ENCODE results near the gene SEPTIN8.

The SEPTIN8 gene

GRCh38 chr5:132808866-132809265 is 31.8 kb upstream of the SEPTIN8 start:
- TF ChIP-seq ZNF660 (tag by site-specific recombination; IDR thresholded peaks at IDR 0.05) (0 out of 2 replicates have a peak, but pooled peaks have one; percentile 13), ZBTB7A (tag by site-specific recombination; IDR thresholded peaks at IDR 0.05; ENCODE audit: low read depth) (no peak), TCF7L2 (IDR thresholded peaks at IDR 0.05; ENCODE audit: borderline replicate concordance, low read depth, low read length) (no peak), KLF1 (tag by site-specific recombination; IDR thresholded peaks at IDR 0.05) (0 out of 2 replicates have a peak, but pooled peaks have one; percentile 10), PATZ1 (tag by site-specific recombination; IDR thresholded peaks at IDR 0.05) (peak; percentile 24; the same call in 1 of the 2 replicates), ZNF558 (tag by site-specific recombination; IDR thresholded peaks at IDR 0.05) (no peak), ZNF138 (tag by site-specific recombination; IDR thresholded peaks at IDR 0.05; ENCODE audit: borderline replicate concordance) (no peak), ZNF335 (tag by site-specific recombination; conservative IDR thresholded peaks at IDR 0.05) (peak; percentile 48; the same call in 1 of the 2 replicates), ZNF114 (tag by site-specific recombination; IDR thresholded peaks at IDR 0.05) (no peak)
- ChIA-PET POLR2A (interaction anchor here (0.7 kb wide), 1 partner anchor 21 kb away, joined by 4 read pairs; no protein-coding TSS in a partner anchor), CTCF (interaction anchor here (1.3 to 4.0 kb wide), 2 partner anchors 11 to 307 kb away, joined by 3 to 36 read pairs; no protein-coding TSS in a partner anchor)
- no peaks in the 10 kb centered on the region for H3K9me3 ChIP-seq (ENCODE audit: control insufficient read depth, insufficient read depth, low read depth, low read length)
- no peak overlapping the region for H3K27ac ChIP-seq (ENCODE audit: extremely low read depth, low read depth, low read length)
- H3K4me3 ChIP-seq (ENCODE audit: low read depth, low read length): no peak overlapping the region
- H3K4me1 ChIP-seq (ENCODE audit: control insufficient read depth, insufficient read depth, low read length): 0 out of 2 replicates have a peak, but pooled peaks cover 3% of the 10 kb centered on the region
- no peaks in the 10 kb centered on the region for H3K36me3 ChIP-seq (ENCODE audit: control insufficient read depth in 2 of 2, insufficient read depth in 1 of 2, low read length in 2 of 2)

- Histone ChIP-seq H3K4me3 (ENCODE audit: low read depth, low read length) (no peak overlapping the region), H3K36me3 (ENCODE audit: control insufficient read depth in 2 of 2, insufficient read depth in 1 of 2, low read length in 2 of 2) (no peaks in the 10 kb centered on the region), H3K4me1 (ENCODE audit: control insufficient read depth, insufficient read depth, low read length) (0 out of 2 replicates have a peak, but pooled peaks cover 3% of the 10 kb centered on the region), H3K9me3 (ENCODE audit: control insufficient read depth, insufficient read depth, low read depth, low read length) (no peaks in the 10 kb centered on the region), H3K27ac (ENCODE audit: extremely low read depth, low read depth, low read length) (no peak overlapping the region)
- POLR2A ChIA-PET: no interaction called here
- CTCF ChIA-PET: interaction anchor here (1.6 to 4.0 kb wide), 3 partner anchors 9 to 58 kb away, joined by 7 to 36 read pairs (median 12); no protein-coding TSS in a partner anchor
- no peak for TF ChIP-seq ZBTB49 (tag by site-specific recombination; IDR thresholded peaks at IDR 0.05; ENCODE audit: low read depth)
- no peak for TF ChIP-seq RBAK (tag by site-specific recombination; IDR thresholded peaks at IDR 0.05)
- no peak for TF ChIP-seq ZNF518A (tag by site-specific recombination; conservative IDR thresholded peaks at IDR 0.05; ENCODE audit: low read depth)
- no peak for TF ChIP-seq ZNF26 (tag by site-specific recombination; IDR thresholded peaks at IDR 0.05)
- no peak for TF ChIP-seq ZNF530 (tag by site-specific recombination; IDR thresholded peaks at IDR 0.05; ENCODE audit: low read depth)
- no peak for TF ChIP-seq INSM2 (tag by site-specific recombination; IDR thresholded peaks at IDR 0.05)
- no peak for TF ChIP-seq ZNF302 (tag by site-specific recombination; IDR thresholded peaks at IDR 0.05; ENCODE audit: low read depth)
- no peak for TF ChIP-seq BCL11B (tag by site-specific recombination; IDR thresholded peaks at IDR 0.05; ENCODE audit: low read depth)
- TF ChIP-seq ZNF785 (tag by site-specific recombination; IDR thresholded peaks at IDR 0.05): no peak
- no peak for TF ChIP-seq ZFP41 (tag by site-specific recombination; IDR thresholded peaks at IDR 0.05; ENCODE audit: borderline replicate concordance)
- no peak for TF ChIP-seq ZBTB8A (tag by site-specific recombination; IDR thresholded peaks at IDR 0.05)
- no peak for TF ChIP-seq ZNF223 (tag by site-specific recombination; IDR thresholded peaks at IDR 0.05)
These were observed 31.4 kb upstream of the SEPTIN8 start for GRCh38 chr5:132808448-132808847.
